HUES48 (cell line): Measurements from ENCODE around the gene HMGB2.

Source experiments
- H3K27ac ChIP-seq: one replicate; pipeline ENCODE4 v1.7.0; 2013; ENCODE audit warnings: low read depth, low read length, inconsistent platforms
- H3K27me3 ChIP-seq: 2 replicates; pipeline ENCODE4 v1.6.1; 2013; ENCODE audit warnings: mild to moderate bottlenecking, low read length; ENCODE audit not compliant: control insufficient read depth, insufficient read depth
- H3K36me3 ChIP-seq: 2 replicates; pipeline ENCODE4 v1.6.1; 2013; ENCODE audit warnings: low read length; ENCODE audit not compliant: control insufficient read depth, insufficient read depth
- H3K4me1 ChIP-seq: 2 replicates; pipeline ENCODE4 v1.6.1; 2013; ENCODE audit warnings: mild to moderate bottlenecking, low read length; ENCODE audit not compliant: control insufficient read depth, insufficient read depth
- H3K4me3 ChIP-seq: 2 replicates; pipeline ENCODE4 v1.5.1; 2013; ENCODE audit warnings: mild to moderate bottlenecking, low read depth, low read length
- H3K9ac ChIP-seq: 2 replicates; pipeline ENCODE4 v1.6.1; 2013; ENCODE audit warnings: mild to moderate bottlenecking, low read depth, low read length, moderate library complexity
- H3K9me3 ChIP-seq: 2 replicates; pipeline ENCODE4 v1.6.1; 2013; ENCODE audit warnings: low read length; ENCODE audit not compliant: control insufficient read depth, insufficient read depth

The HMGB2 gene

GRCh38 chr4:173288296-173288695 lies 45.9 kb downstream of the HMGB2 start:
- no peak overlapping the region for H3K27ac ChIP-seq
- H3K9me3 ChIP-seq: peaks cover 32% of the 10 kb centered on the region
- H3K9ac ChIP-seq: no peak overlapping the region

GRCh38 chr4:173287486-173287885 lies 46.7 kb downstream of the HMGB2 start:
- no peak overlapping the region for H3K27ac ChIP-seq
- H3K4me3 ChIP-seq: no peak overlapping the region
- H3K9me3 ChIP-seq: peaks cover 33% of the 10 kb centered on the region
- no peak overlapping the region for H3K9ac ChIP-seq
- H3K36me3 ChIP-seq: no peaks in the 10 kb centered on the region
- H3K4me1 ChIP-seq: no peaks in the 10 kb centered on the region
- H3K27me3 ChIP-seq: no peaks in the 10 kb centered on the region

More at GRCh38 chr4:173288296-173288695, 45.9 kb downstream of the HMGB2 start:
- H3K4me3 ChIP-seq: no peak overlapping the region
- H3K36me3 ChIP-seq: no peaks in the 10 kb centered on the region
- H3K4me1 ChIP-seq: no peaks in the 10 kb centered on the region
- H3K27me3 ChIP-seq: no peaks in the 10 kb centered on the region

GRCh38 chr4:173284463-173284862 lies 49.7 kb downstream of the HMGB2 start:
- no peaks in the 10 kb centered on the region for H3K27me3 ChIP-seq
- peaks cover 33% of the 10 kb centered on the region for H3K9me3 ChIP-seq
- no peaks in the 10 kb centered on the region for H3K4me1 ChIP-seq
- no peak overlapping the region for H3K4me3 ChIP-seq
- no peak overlapping the region for H3K27ac ChIP-seq
- no peaks in the 10 kb centered on the region for H3K36me3 ChIP-seq
- H3K9ac ChIP-seq: no peak overlapping the region

DNA sequence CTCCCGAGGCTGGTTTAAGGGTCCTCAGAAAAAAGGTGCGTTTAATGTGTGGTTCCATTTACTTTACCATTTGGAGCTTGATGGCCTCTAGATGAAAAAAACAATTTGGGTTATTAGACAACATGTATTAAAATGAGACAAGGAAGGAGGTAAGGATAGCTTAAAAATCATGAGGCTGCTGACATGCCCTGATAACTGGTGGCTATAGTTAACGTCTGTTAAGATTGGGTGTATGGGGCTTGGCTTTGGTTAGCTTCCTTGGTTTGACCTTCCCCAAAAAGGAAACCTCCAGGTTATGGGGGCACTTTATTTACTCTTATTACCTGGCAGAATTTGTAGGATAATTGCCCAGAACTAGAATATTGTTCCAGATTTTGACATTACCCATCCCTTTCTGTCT lies 51.5 kb downstream of the HMGB2 start:
- Histone ChIP-seq H3K9me3 (peaks cover 33% of the 10 kb centered on the region), H3K9ac (no peak overlapping the region), H3K27ac (no peak overlapping the region), H3K36me3 (no peaks in the 10 kb centered on the region), H3K4me1 (no peaks in the 10 kb centered on the region), H3K27me3 (no peaks in the 10 kb centered on the region), H3K4me3 (no peak overlapping the region)

- no peak overlapping the region for H3K4me3 ChIP-seq
Observed at GRCh38 chr4:173282256-173282562, 51.9 kb downstream of the HMGB2 start.

GRCh38 chr4:173281406-173282255 lies 52.5 kb downstream of the HMGB2 start:
- Histone ChIP-seq H3K4me3 (no peak overlapping the region), H3K36me3 (no peaks in the 10 kb centered on the region), H3K9me3 (peaks cover 29% of the 10 kb centered on the region), H3K4me1 (no peaks in the 10 kb centered on the region), H3K27ac (no peak overlapping the region), H3K27me3 (no peaks in the 10 kb centered on the region), H3K9ac (no peak overlapping the region)

More at GRCh38 chr4:173282256-173282562, 51.9 kb downstream of the HMGB2 start:
- Histone ChIP-seq H3K27ac (no peak overlapping the region), H3K9ac (no peak overlapping the region), H3K9me3 (peaks cover 30% of the 10 kb centered on the region), H3K4me1 (no peaks in the 10 kb centered on the region), H3K27me3 (no peaks in the 10 kb centered on the region), H3K36me3 (no peaks in the 10 kb centered on the region)
